K562 (cell line): Measurements from ENCODE around the gene HLF. TPM values are rescaled to one million over a fixed set of nuclear protein-coding genes. Genes with fewer than 3 reads are reported as not detected.

ENCODE experiments used
- ATAC-seq: fragments of 200-7000 bp; cut with Tn5 transposase; 3 replicates; pipeline ENCODE4 v1.9.1; 2020; ENCODE audit warnings: moderate library complexity
- BruUV-seq: library from RNA; stranded (reverse); fragments of 400-500 nt; replicated peaks from 2 replicates; lab custom pipeline; 2021; lab: Mats Ljungman, UMichigan
- CTCF ChIA-PET: fragments of 300-600 bp; formaldehyde crosslinking; extraction: SDS; loops from one replicate; lab custom pipeline; 2021; ENCODE audit warnings: low intra/inter-chr PET ratio; lab: Yijun Ruan, JAX
- POLR2A ChIA-PET: fragments of 300-600, 350-650 bp; sonication (Branson Sonifier 250); formaldehyde crosslinking; extraction: SDS; loops from one replicate; lab custom pipeline; 2021; ENCODE audit warnings: antibody characterized with exemption, inconsistent platforms; lab: Yijun Ruan, JAX
- DNase-seq, 4 experiments: peaks; one replicate each; pipeline versions ENCODE4 v3.0.0 to v3.0.0-alpha.2; 2011 to 2018; ENCODE audit warnings: low spot score in 3 of 4, mixed read lengths in 3 of 4; ENCODE audit errors: extremely low read depth in 1 of 4
- FAIRE-seq: peaks from 2 replicates; lab custom pipeline; 2011; peaks lifted over from hg19 to GRCh38; lab: Jason Lieb, UNC
- H2AFZ ChIP-seq: 2 replicates; pipeline ENCODE4 v1.6.0; 2011; ENCODE audit warnings: low read depth, low read length, control low read depth, inconsistent platforms
- H3K27ac ChIP-seq: fragments of 200-600 bp; 3 replicates; pipeline ENCODE4 v1.8.0; 2011; ENCODE audit warnings: low read depth, mild to moderate bottlenecking, control low read depth, inconsistent platforms, low read length, moderate library complexity, mixed read lengths; ENCODE audit errors: extremely low read depth
- H3K27me3 ChIP-seq, 2 experiments: fragments of 300-600 bp in 1 of 2; 2 replicates in 1 of 2; 3 replicates in 1 of 2; pipeline versions ENCODE4 v1.6.0 to v1.8.0; 2011; ENCODE audit warnings: inconsistent platforms in 2 of 2, low read length in 2 of 2, mild to moderate bottlenecking in 1 of 2, mixed read lengths in 1 of 2, moderate library complexity in 1 of 2; ENCODE audit not compliant: control insufficient read depth in 2 of 2, insufficient read depth in 2 of 2
- H3K36me3 ChIP-seq: fragments of 300-600 bp; 3 replicates; pipeline ENCODE4 v1.8.0; 2011; ENCODE audit warnings: mild to moderate bottlenecking, low read length, inconsistent platforms; ENCODE audit not compliant: control insufficient read depth, insufficient read depth
- H3K4me1 ChIP-seq, 2 experiments: fragments of 200-600 bp in 1 of 2; replicated peaks in 1 of 2; 2 replicates in 1 of 2; 3 replicates in 1 of 2; pipeline versions ENCODE4 v1.5.1 to v1.8.0; 2011; ENCODE audit warnings: inconsistent platforms in 2 of 2, low read length in 2 of 2, mild to moderate bottlenecking in 1 of 2, mixed read lengths in 1 of 2, moderate library complexity in 1 of 2; ENCODE audit not compliant: control insufficient read depth in 2 of 2, insufficient read depth in 2 of 2
- H3K4me2 ChIP-seq: 2 replicates; pipeline ENCODE4 v1.6.1; 2011; ENCODE audit warnings: low read length, control low read depth, inconsistent platforms, mixed read lengths; ENCODE audit not compliant: insufficient read depth
- H3K4me3 ChIP-seq: fragments of 200-600 bp; sonication (generic), shearing (Covaris generic); 2 replicates; pipeline ENCODE4 v1.5.1; 2016; ENCODE audit warnings: control low read depth, inconsistent platforms
- H3K79me2 ChIP-seq: fragments of 200-600 bp; 3 replicates; pipeline ENCODE4 v1.8.0; 2011; ENCODE audit warnings: low read length, inconsistent platforms; ENCODE audit not compliant: control insufficient read depth, insufficient read depth
- H3K9ac ChIP-seq, 2 experiments: 2 replicates each; pipeline versions ENCODE4 v1.6.0 to v1.6.1; 2011; ENCODE audit warnings: low read depth in 2 of 2, low read length in 2 of 2, control low read depth in 1 of 2, inconsistent platforms in 1 of 2, mild to moderate bottlenecking in 1 of 2, mixed read lengths in 1 of 2; ENCODE audit not compliant: insufficient read depth in 1 of 2
- H3K9me1 ChIP-seq: one replicate; pipeline ENCODE4 v1.6.0; 2011; ENCODE audit warnings: inconsistent platforms, mild to moderate bottlenecking, low read length, moderate library complexity; ENCODE audit not compliant: control insufficient read depth, insufficient read depth
- H3K9me3 ChIP-seq: replicated peaks from 2 replicates; pipeline ENCODE4 v1.5.1; 2011; ENCODE audit warnings: low read depth, low read length, inconsistent platforms; ENCODE audit not compliant: control insufficient read depth, insufficient read depth
- H4K20me1 ChIP-seq: replicated peaks from 2 replicates; pipeline ENCODE4 v1.6.1; 2011; ENCODE audit warnings: low read length, inconsistent platforms, mixed read lengths; ENCODE audit not compliant: control insufficient read depth, insufficient read depth
- BACH1 ChIP-seq: fragments of 200-800 bp; sonication (Bioruptor generic); IDR thresholded peaks from 2 replicates; pipeline ENCODE4 v1.6.1; 2016; ENCODE audit warnings: missing genetic modification characterization, missing compliant biosample characterization
- CAMTA2 ChIP-seq: fragments of 250-450 bp; sonication (Bioruptor Pico); conservative IDR thresholded peaks from 2 replicates; pipeline ENCODE4 v1.5.1; 2022
- E2F4 ChIP-seq: sonication (generic); formaldehyde crosslinking; IDR thresholded peaks from 2 replicates; pipeline ENCODE4 v1.8.0; 2022; ENCODE audit warnings: mild to moderate bottlenecking, low read depth, missing genetic modification reagents
- EP300 ChIP-seq: IDR thresholded peaks from 2 replicates; pipeline ENCODE4 v1.6.1; 2012; ENCODE audit warnings: low read length, improper control_type of control experiment
- HDAC8 ChIP-seq: fragments of 450-650 bp; IDR thresholded peaks from 2 replicates; pipeline ENCODE4 v1.6.1; 2016; ENCODE audit warnings: mild to moderate bottlenecking, missing genetic modification characterization, moderate library complexity, missing compliant biosample characterization
- KDM2B ChIP-seq: fragments of 250-450 bp; sonication (Bioruptor Pico); IDR thresholded peaks from 2 replicates; pipeline ENCODE4 v1.8.0; 2021; ENCODE audit warnings: mild to moderate bottlenecking, moderate library complexity
- MTA2 ChIP-seq: fragments of 450-650 bp; IDR thresholded peaks from 2 replicates; pipeline ENCODE4 v1.6.1; 2016; ENCODE audit warnings: low read depth
- RCOR1 ChIP-seq, 2 experiments: IDR thresholded peaks; 2 replicates each; pipeline ENCODE4 v1.6.1; 2012; ENCODE audit warnings: low read depth in 2 of 2, low read length in 2 of 2, borderline replicate concordance in 1 of 2, improper control_type of control experiment in 1 of 2
- SREBF2 ChIP-seq: sonication (generic); formaldehyde crosslinking; IDR thresholded peaks from 2 replicates; pipeline ENCODE4 v1.4.0; 2020; ENCODE audit warnings: mild to moderate bottlenecking, missing genetic modification reagents
- TEAD1 ChIP-seq, 2 experiments: fragments of 450-650 bp in 1 of 2; sonication (generic) in 1 of 2; formaldehyde crosslinking; IDR thresholded peaks; 2 replicates each; pipeline versions ENCODE4 v1.4.0 to v1.8.0; 2020 to 2022; ENCODE audit warnings: mild to moderate bottlenecking in 2 of 2, missing genetic modification reagents in 1 of 2
- WGBS: fragments of 100-300 bp; shearing (Covaris generic); methylation state at CpG from one replicate; pipeline ENCODE4 v1.1.6; 2016; ENCODE audit warnings: low coverage, mixed read lengths; ENCODE audit not compliant: insufficient coverage; ENCODE audit errors: missing lambda C conversion rate; 5-methylcytosine and 5-hydroxymethylcytosine counted together
- in situ Hi-C: fragments of 300-500 bp; cut with MboI; formaldehyde crosslinking; loops from 4 replicates; pipeline ENCODE4 v1.15.0; 2018; ENCODE audit warnings: inconsistent platforms, mixed read lengths
- intact Hi-C: fragments of 100-400 bp; cut with micrococcal nuclease; formaldehyde crosslinking; loops from 2 replicates; pipeline ENCODE4 v1.14.2; 2022
- polyA plus RNA-seq, 8 experiments: library from polyadenylated mRNA; depleted of rRNA in 4 of 8; stranded (reverse) in 5 of 8; unstranded in 3 of 8; fragments of >200 nt; fragmentation: Nextera tagmentation in 2 of 8; fragmentation: Illumina TruSeq in 1 of 8; extraction: Ambion mirVana in 2 of 8; extraction: Trizol in 1 of 8; gene quantifications; 2 replicates each; pipeline versions ENCODE4 v1.2.1 to v1.2.3, GENCODE V29; 2011 to 2014; ENCODE audit warnings: inconsistent platforms in 1 of 8, missing spikeins in 1 of 8
- total RNA-seq, 7 experiments: library from RNA; depleted of rRNA in 6 of 7; stranded (reverse); fragments of >200 nt in 6 of 7; fragmentation: Illumina TruSeq in 2 of 7; extraction: Trizol in 2 of 7; gene quantifications; 2 replicates each; pipeline versions ENCODE4 v1.2.1 to v1.2.3, GENCODE V29; 2011 to 2021; ENCODE audit warnings: low replicate concordance in 1 of 7
- TF ChIP-seq, protein P1 (sequence below): fragments of 450-650 bp; formaldehyde crosslinking; IDR thresholded peaks from 2 replicates; pipeline ENCODE4 v1.4.0; 2020; ENCODE audit warnings: mild to moderate bottlenecking
- TF ChIP-seq, protein P2 (sequence below): fragments of 250-450 bp; sonication (Bioruptor Pico); IDR thresholded peaks from 2 replicates; pipeline ENCODE4 v1.8.0; 2022; ENCODE audit warnings: moderate library complexity, mild to moderate bottlenecking, inconsistent platforms

HLF gene
- total and polyA plus RNA-seq, 9 of the 15 experiments (the other 6 are each of a cell fraction or from before 2014, with no cell fraction given), result 0.03 to 0.24 (median 0.09) TPM

- Histone ChIP-seq H3K27ac (no peak overlapping the region), H3K9me3 (no peaks in the 10 kb centered on the region), H4K20me1 (no peaks in the 10 kb centered on the region), H3K9me1 (no peaks in the 10 kb centered on the region), H3K4me1 (no peaks in the 10 kb centered on the region), H3K9ac (no peak overlapping the region), H3K4me3 (no peak overlapping the region), H3K4me2 (no peak overlapping the region), H3K36me3 (no peaks in the 10 kb centered on the region), H2AFZ (no peak overlapping the region), H3K27me3 (peaks cover 0 to 4% of the 10 kb centered on the region in 2 experiments; a peak in 3 of 5 replicates), H3K79me2 (no peaks in the 10 kb centered on the region)
- no peak for DNase-seq
- TF ChIP-seq E2F4 (CRISPR knock-in tag) (no peak), EP300 (no peak), HDAC8 (tag) (no peak), MTA2 (no peak), BACH1 (tag) (no peak)
- POLR2A ChIA-PET, result interaction anchor here (0.5 to 0.9 kb wide), 2 partner anchors 14 to 139 kb away, joined by 3 to 4 read pairs; partner anchors contain the start of gene MMD
- ATAC-seq, result no peak
- BruUV-seq, result no TSS peak
- CTCF ChIA-PET, result no interaction called here
- in situ Hi-C loops, result no loop called here
- intact Hi-C loops, result no loop called here
- WGBS, result 13% methylated on average over 3 of the region's 3 CpGs
- no peak for FAIRE-seq
These were observed 17.6 kb downstream of the HLF start for GRCh38 chr17:55282379-55282702.

GRCh38 chr17:55282741-55283140 lies 18.0 kb downstream of the HLF start:
- H3K27ac ChIP-seq, result no peak overlapping the region
- no peaks in the 10 kb centered on the region for H4K20me1 ChIP-seq
- intact Hi-C loops, result no loop called here
- H3K9me1 ChIP-seq, result no peaks in the 10 kb centered on the region
- peaks cover 0 to 4% of the 10 kb centered on the region in 2 experiments; a peak in 3 of 5 replicates for H3K27me3 ChIP-seq
- H3K9ac ChIP-seq, result no peak overlapping the region
- H3K4me3 ChIP-seq, result no peak overlapping the region
- ChIA-PET CTCF (no interaction called here), POLR2A (no interaction called here)
- no peak for FAIRE-seq
- 3% methylated on average over 5 of the region's 5 CpGs for WGBS
- in situ Hi-C loops, result no loop called here
- no peak overlapping the region for H2AFZ ChIP-seq
- no peaks in the 10 kb centered on the region for H3K36me3 ChIP-seq
- BruUV-seq, result no TSS peak
- no peaks in the 10 kb centered on the region for H3K9me3 ChIP-seq
- H3K4me2 ChIP-seq, result no peak overlapping the region
- no peaks in the 10 kb centered on the region for H3K79me2 ChIP-seq
- no peaks in the 10 kb centered on the region for H3K4me1 ChIP-seq
- ATAC-seq, result no peak
- DNase-seq, result no peak
- TF ChIP-seq SREBF2 (CRISPR knock-in tag) (no peak), KDM2B (CRISPR knock-in tag) (no peak), CAMTA2 (CRISPR knock-in tag) (no peak), E2F4 (CRISPR knock-in tag) (no peak), RCOR1 (IDR thresholded peaks at IDR 0.05; ENCODE audit: borderline replicate concordance in 1 of 2, low read depth in 2 of 2, low read length in 2 of 2) (no peak), TEAD1 (CRISPR knock-in tag; IDR thresholded peaks at IDR 0.05) (no peak)
- TF ChIP-seq, protein P1, sequence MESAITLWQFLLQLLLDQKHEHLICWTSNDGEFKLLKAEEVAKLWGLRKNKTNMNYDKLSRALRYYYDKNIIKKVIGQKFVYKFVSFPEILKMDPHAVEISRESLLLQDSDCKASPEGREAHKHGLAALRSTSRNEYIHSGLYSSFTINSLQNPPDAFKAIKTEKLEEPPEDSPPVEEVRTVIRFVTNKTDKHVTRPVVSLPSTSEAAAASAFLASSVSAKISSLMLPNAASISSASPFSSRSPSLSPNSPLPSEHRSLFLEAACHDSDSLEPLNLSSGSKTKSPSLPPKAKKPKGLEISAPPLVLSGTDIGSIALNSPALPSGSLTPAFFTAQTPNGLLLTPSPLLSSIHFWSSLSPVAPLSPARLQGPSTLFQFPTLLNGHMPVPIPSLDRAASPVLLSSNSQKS (CRISPR knock-in tag), result no peak
- TF ChIP-seq, protein P2, sequence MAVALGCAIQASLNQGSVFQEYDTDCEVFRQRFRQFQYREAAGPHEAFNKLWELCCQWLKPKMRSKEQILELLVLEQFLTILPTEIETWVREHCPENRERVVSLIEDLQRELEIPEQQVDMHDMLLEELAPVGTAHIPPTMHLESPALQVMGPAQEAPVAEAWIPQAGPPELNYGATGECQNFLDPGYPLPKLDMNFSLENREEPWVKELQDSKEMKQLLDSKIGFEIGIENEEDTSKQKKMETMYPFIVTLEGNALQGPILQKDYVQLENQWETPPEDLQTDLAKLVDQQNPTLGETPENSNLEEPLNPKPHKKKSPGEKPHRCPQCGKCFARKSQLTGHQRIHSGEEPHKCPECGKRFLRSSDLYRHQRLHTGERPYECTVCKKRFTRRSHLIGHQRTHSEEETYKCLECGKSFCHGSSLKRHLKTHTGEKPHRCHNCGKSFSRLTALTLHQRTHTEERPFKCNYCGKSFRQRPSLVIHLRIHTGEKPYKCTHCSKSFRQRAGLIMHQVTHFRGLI (CRISPR knock-in tag), result no peak
